Thyroid gland (tissue), 4 donors: ENCODE results near the gene ARRDC4. TPM values are rescaled to one million over a fixed set of nuclear protein-coding genes. Genes with fewer than 3 reads are reported as not detected.

Experiments
- DNase-seq, 2 donors: peaks; one replicate each; pipeline ENCODE4 v3.0.0-alpha.2; 2019
- H3K27ac ChIP-seq, 3 donors: fragments of 200-600 bp; sonication (generic); 1 replicate in 2 of 3; 2 replicates in 1 of 3; pipeline ENCODE4 v1.5.1; 2016 to 2019; ENCODE audit warnings: mild to moderate bottlenecking in 1 of 3, moderate library complexity in 1 of 3
- H3K27me3 ChIP-seq: fragments of 200-600 bp; sonication (generic); one replicate; pipeline ENCODE4 v1.5.1; 2019
- H3K36me3 ChIP-seq, 2 donors: fragments of 200-600 bp; sonication (generic); one replicate each; pipeline ENCODE4 v1.5.1; 2016 to 2019
- H3K4me1 ChIP-seq, 2 donors: fragments of 200-600 bp; sonication (generic); one replicate each; pipeline ENCODE4 v1.5.1; 2017 to 2019
- H3K4me3 ChIP-seq, 3 donors: fragments of 200-600 bp; sonication (generic); replicated peaks in 1 of 3; 1 replicate in 2 of 3; 2 replicates in 1 of 3; pipeline ENCODE4 v1.5.1; 2016; ENCODE audit warnings: mild to moderate bottlenecking in 1 of 3
- H3K9me3 ChIP-seq: fragments of 200-600 bp; sonication (generic); one replicate; pipeline ENCODE4 v1.5.1; 2017
- POLR2A ChIP-seq, 2 donors: fragments of 450-650 bp; IDR thresholded peaks; one replicate each; pipeline ENCODE4 v1.6.1; 2017; ENCODE audit warnings: antibody characterized with exemption in 2 of 2, mild to moderate bottlenecking in 2 of 2, moderate library complexity in 1 of 2
- WGBS, 2 donors: methylation state at CpG; one replicate each; pipeline ENCODE4 v1.1.5; 2017; 5-methylcytosine and 5-hydroxymethylcytosine counted together
- intact Hi-C: fragments of 100-400 bp; cut with DNase I; formaldehyde crosslinking; loops from one replicate; pipeline ENCODE4 v1.15.1; 2023
- total RNA-seq, 4 donors: library from RNA; depleted of rRNA; stranded (reverse); fragments of >200 nt; gene quantifications; one replicate each; pipeline ENCODE4 v1.2.3, GENCODE V29; 2016
- TF ChIP-seq, protein P1 (sequence below), 6 experiments: fragments of 200-600 bp in 3 of 6; fragments of 450-650 bp in 3 of 6; sonication (generic) in 3 of 6; IDR thresholded peaks; one replicate each; pipeline ENCODE4 v1.5.1; 2016 to 2019; ENCODE audit warnings: antibody characterized with exemption in 6 of 6, mild to moderate bottlenecking in 2 of 6, inconsistent platforms in 1 of 6, moderate library complexity in 1 of 6

ARRDC4 gene
- total RNA-seq, 4 donors from 2014 or later = 32.1 to 81.7 (median 45.1) TPM

GRCh38 chr15:97929456-97930229, 30.9 kb upstream of the ARRDC4 start:
- TF ChIP-seq, protein P1, sequence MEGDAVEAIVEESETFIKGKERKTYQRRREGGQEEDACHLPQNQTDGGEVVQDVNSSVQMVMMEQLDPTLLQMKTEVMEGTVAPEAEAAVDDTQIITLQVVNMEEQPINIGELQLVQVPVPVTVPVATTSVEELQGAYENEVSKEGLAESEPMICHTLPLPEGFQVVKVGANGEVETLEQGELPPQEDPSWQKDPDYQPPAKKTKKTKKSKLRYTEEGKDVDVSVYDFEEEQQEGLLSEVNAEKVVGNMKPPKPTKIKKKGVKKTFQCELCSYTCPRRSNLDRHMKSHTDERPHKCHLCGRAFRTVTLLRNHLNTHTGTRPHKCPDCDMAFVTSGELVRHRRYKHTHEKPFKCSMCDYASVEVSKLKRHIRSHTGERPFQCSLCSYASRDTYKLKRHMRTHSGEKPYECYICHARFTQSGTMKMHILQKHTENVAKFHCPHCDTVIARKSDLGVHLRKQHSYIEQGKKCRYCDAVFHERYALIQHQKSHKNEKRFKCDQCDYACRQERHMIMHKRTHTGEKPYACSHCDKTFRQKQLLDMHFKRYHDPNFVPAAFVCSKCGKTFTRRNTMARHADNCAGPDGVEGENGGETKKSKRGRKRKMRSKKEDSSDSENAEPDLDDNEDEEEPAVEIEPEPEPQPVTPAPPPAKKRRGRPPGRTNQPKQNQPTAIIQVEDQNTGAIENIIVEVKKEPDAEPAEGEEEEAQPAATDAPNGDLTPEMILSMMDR (IDR thresholded peaks at IDR 0.05) = no peak
- TF ChIP-seq POLR2A (IDR thresholded peaks at IDR 0.05) = no peak

DNA sequence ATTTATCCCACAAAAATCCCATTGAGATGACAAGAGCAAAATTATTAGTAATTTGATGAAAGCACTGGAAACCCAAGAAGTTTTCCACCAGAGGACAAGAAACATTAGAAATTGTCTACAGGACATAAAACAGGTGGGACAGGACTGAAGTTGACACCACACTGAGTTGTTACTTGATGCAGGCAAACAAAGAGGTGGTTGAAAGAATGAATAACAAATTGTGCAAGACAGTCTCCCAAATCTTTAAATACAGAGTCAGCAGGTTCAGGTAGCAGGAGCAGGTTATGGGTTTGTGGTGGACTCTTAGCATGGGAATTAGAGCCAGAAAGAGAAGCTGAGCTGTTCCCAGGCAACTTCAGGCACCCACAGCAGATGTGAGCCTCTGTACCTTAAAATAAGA, 30.3 kb upstream of the ARRDC4 start:
- H3K27ac ChIP-seq = no peak overlapping the region
- TF ChIP-seq, protein P1 (IDR thresholded peaks at IDR 0.05) = no peak
- no peak for TF ChIP-seq POLR2A (IDR thresholded peaks at IDR 0.05)
- H3K36me3 ChIP-seq = no peaks in the 10 kb centered on the region
- no peaks in the 10 kb centered on the region for H3K9me3 ChIP-seq
- no peaks in the 10 kb centered on the region for H3K4me1 ChIP-seq
- intact Hi-C loops = no loop called here
- H3K27me3 ChIP-seq = no peaks in the 10 kb centered on the region
- H3K4me3 ChIP-seq = no peak overlapping the region
- DNase-seq = no peak

More at GRCh38 chr15:97929456-97930229, 30.9 kb upstream of the ARRDC4 start:
- no peaks in the 10 kb centered on the region for H3K4me1 ChIP-seq
- no peak overlapping the region for H3K27ac ChIP-seq
- H3K36me3 ChIP-seq = no peaks in the 10 kb centered on the region
- no peak for DNase-seq
- H3K4me3 ChIP-seq = no peak overlapping the region
- H3K9me3 ChIP-seq = no peaks in the 10 kb centered on the region
- intact Hi-C loops = no loop called here
- H3K27me3 ChIP-seq = no peaks in the 10 kb centered on the region
- 83 to 84% methylated on average over 6 of the region's 6 CpGs for WGBS, 2 donors

- 89 to 91% methylated on average over 1 of the region's 1 CpG for WGBS, 2 donors
- Histone ChIP-seq H3K27ac (no peak overlapping the region), H3K36me3 (no peaks in the 10 kb centered on the region), H3K9me3 (no peaks in the 10 kb centered on the region), H3K4me3 (no peak overlapping the region), H3K27me3 (no peaks in the 10 kb centered on the region), H3K4me1 (no peaks in the 10 kb centered on the region)
- no peak for TF ChIP-seq POLR2A (IDR thresholded peaks at IDR 0.05)
- TF ChIP-seq, protein P1 (IDR thresholded peaks at IDR 0.05) = no peak
- intact Hi-C loops = no loop called here
- no peak for DNase-seq
These were observed 29.2 kb upstream of the ARRDC4 start for GRCh38 chr15:97931314-97931713.

DNA sequence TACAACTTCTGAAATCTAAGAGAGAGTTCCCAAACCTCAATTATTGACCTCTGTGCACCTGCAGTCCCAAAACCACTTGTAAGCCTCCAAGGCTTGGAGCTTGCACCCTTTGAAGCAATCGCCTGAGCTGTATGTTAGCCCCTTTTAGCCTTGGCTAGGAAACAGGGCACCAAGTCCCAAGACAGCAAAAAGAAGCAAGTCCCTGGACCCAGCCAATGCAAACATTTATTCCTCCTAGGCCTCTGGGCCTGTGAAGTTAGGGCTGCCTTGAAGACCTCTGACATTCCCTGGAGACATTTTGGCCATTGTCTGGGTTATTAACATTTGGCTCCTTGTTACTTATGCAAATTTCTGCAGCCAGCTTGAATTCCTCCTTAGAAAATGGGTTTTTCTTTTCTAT, 26.9 kb upstream of the ARRDC4 start:
- Histone ChIP-seq H3K36me3 (no peaks in the 10 kb centered on the region), H3K9me3 (no peaks in the 10 kb centered on the region), H3K27me3 (no peaks in the 10 kb centered on the region), H3K27ac (no peak overlapping the region), H3K4me3 (no peak overlapping the region), H3K4me1 (no peaks in the 10 kb centered on the region)
- WGBS, 2 donors = 69 to 71% methylated on average over 1 of the region's 1 CpG
- no peak for DNase-seq
- TF ChIP-seq, protein P1 (IDR thresholded peaks at IDR 0.05) = no peak
- TF ChIP-seq POLR2A (IDR thresholded peaks at IDR 0.05) = no peak
- intact Hi-C loops = no loop called here

GRCh38 chr15:97940993-97941392, 19.5 kb upstream of the ARRDC4 start:
- H3K27ac ChIP-seq = no peak overlapping the region
- intact Hi-C loops = no loop called here
- TF ChIP-seq, protein P1 (IDR thresholded peaks at IDR 0.05) = no peak
- no peak for TF ChIP-seq POLR2A (IDR thresholded peaks at IDR 0.05)
- H3K4me1 ChIP-seq = no peaks in the 10 kb centered on the region
- H3K4me3 ChIP-seq = no peak overlapping the region
- 94 to 95% methylated on average over 4 of the region's 4 CpGs for WGBS, 2 donors
- H3K9me3 ChIP-seq = no peaks in the 10 kb centered on the region
- no peaks in the 10 kb centered on the region for H3K27me3 ChIP-seq
- no peak for DNase-seq
- no peaks in the 10 kb centered on the region for H3K36me3 ChIP-seq
